Heart left ventricle (tissue), 13 donors: ENCODE data around the gene SNX4.

ENCODE experiments used
- POLR2A ChIP-seq, 2 donors: fragments of 450-650 bp; IDR thresholded peaks; one replicate each; pipeline ENCODE4 v1.6.1; 2017; ENCODE audit warnings: antibody characterized with exemption in 2 of 2, mild to moderate bottlenecking in 2 of 2, moderate library complexity in 2 of 2
- TF ChIP-seq, protein P1 (sequence below), 12 donors: fragments of 200-600 bp; sonication (generic) in 4 of 12; IDR thresholded peaks; one replicate each; pipeline versions ENCODE4 v1.5.0 to v1.8.0; 2018 to 2022; ENCODE audit warnings: antibody characterized with exemption in 12 of 12, mild to moderate bottlenecking in 5 of 12
- donor health status: ischemic (EF 13 %, LVEDD 7.1; RV severe dilation, severe dysfunction).
- donor health status: DM: no; HTN: yes; CAD: no.
- donor health status: DM: no; HTN: no; CAD: no.
- donor health status: ischemic (EF 25% LVEDD 6.9; RV normal size, moderate dysfunction).
- donor health status: ischemic (EF 25% LVEDD 5.7; RV mildly dilated, moderate dysfunction).
- donor health status: ischemic (EF 35%, LVEDD 5.7; RV mildly dilated, moderate dysfunction).
- donor health status: nonischemic (EF 11% LVEDD 7.7; RV severe dilation, severe dysfunction).
- donor health status: DM: yes; HTN: yes; CAD: no.
- donor health status: PGD.
- donor health status: ischemic (EF 29% LVEDD 5.4; RV normal size, mild dysfunction).
- donor health status: nonischemic (EF 23%, LVEDD 6.1; RV moderate dilation, normal function).

DNA sequence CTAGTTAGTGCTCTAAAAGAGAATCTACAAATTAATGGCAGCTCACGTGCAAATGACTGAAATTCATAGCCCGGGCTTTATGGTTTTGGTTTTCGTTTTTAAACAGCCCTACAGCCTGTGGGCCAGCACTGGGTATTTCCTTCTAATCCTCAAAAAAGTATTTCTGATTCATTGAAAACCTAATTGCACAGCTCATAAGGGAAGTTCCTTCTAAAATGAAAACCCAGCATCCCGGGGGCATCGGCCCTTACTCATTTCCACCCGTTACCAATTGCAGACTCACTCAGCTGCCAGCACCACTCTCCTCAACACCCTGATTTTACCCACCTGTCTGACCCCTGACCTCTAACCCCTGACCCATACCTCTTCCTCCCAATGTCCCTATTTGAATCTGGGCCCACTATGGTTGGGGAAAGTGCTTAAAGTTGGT lies 85.4 kb downstream of the SNX4 start:
- TF ChIP-seq, protein P1, sequence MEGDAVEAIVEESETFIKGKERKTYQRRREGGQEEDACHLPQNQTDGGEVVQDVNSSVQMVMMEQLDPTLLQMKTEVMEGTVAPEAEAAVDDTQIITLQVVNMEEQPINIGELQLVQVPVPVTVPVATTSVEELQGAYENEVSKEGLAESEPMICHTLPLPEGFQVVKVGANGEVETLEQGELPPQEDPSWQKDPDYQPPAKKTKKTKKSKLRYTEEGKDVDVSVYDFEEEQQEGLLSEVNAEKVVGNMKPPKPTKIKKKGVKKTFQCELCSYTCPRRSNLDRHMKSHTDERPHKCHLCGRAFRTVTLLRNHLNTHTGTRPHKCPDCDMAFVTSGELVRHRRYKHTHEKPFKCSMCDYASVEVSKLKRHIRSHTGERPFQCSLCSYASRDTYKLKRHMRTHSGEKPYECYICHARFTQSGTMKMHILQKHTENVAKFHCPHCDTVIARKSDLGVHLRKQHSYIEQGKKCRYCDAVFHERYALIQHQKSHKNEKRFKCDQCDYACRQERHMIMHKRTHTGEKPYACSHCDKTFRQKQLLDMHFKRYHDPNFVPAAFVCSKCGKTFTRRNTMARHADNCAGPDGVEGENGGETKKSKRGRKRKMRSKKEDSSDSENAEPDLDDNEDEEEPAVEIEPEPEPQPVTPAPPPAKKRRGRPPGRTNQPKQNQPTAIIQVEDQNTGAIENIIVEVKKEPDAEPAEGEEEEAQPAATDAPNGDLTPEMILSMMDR (IDR thresholded peaks at IDR 0.05) = no peak
- no peak for TF ChIP-seq POLR2A (IDR thresholded peaks at IDR 0.05)
